MCF 10A (cell line): Measurements from ENCODE around the gene GATC. TPM values are rescaled to one million over a fixed set of nuclear protein-coding genes. Genes with fewer than 3 reads are reported as not detected.
"Not testable (repeated sequence)": the region's sequence is repeated elsewhere in the genome, so short reads cannot be mapped to it uniquely, and the experiment has no call there.

ENCODE experiments used
- BruUV-seq: library from RNA; stranded (reverse); fragments of 400-500 nt; replicated peaks from 2 replicates; lab custom pipeline; 2021; lab: Mats Ljungman, UMichigan
- CTCF ChIA-PET: fragments of 300-600 bp; sonication (Branson Sonifier 250); formaldehyde crosslinking; extraction: SDS; loops from one replicate; lab custom pipeline; 2021; ENCODE audit warnings: antibody characterized with exemption, inconsistent platforms; lab: Yijun Ruan, JAX
- POLR2A ChIA-PET: fragments of 300-600, 350-650 bp; sonication (Branson Sonifier 250); formaldehyde crosslinking; extraction: SDS; loops from one replicate; lab custom pipeline; 2020; ENCODE audit warnings: antibody characterized with exemption, inconsistent platforms; lab: Yijun Ruan, JAX
- DNase-seq: peaks from one replicate; pipeline ENCODE4 v3.0.0-alpha.2; 2018; ENCODE audit not compliant: unreplicated experiment
- H3K27ac Mint-ChIP-seq: one replicate; pipeline ENCODE4 v1.8.0; 2022; ENCODE audit warnings: mild to moderate bottlenecking, low read depth, mixed read lengths; ENCODE audit not compliant: unreplicated experiment
- H3K27me3 Mint-ChIP-seq: one replicate; pipeline ENCODE4 v1.8.0; 2022; ENCODE audit warnings: mixed read lengths; ENCODE audit not compliant: insufficient read depth, unreplicated experiment
- H3K36me3 Mint-ChIP-seq: one replicate; pipeline ENCODE4 v1.8.0; 2022; ENCODE audit warnings: mild to moderate bottlenecking, moderate library complexity, mixed read lengths; ENCODE audit not compliant: insufficient read depth, unreplicated experiment
- H3K4me1 Mint-ChIP-seq: one replicate; pipeline ENCODE4 v1.8.0; 2022; ENCODE audit warnings: mixed read lengths; ENCODE audit not compliant: insufficient read depth, unreplicated experiment
- H3K4me3 Mint-ChIP-seq: one replicate; pipeline ENCODE4 v1.8.0; 2022; ENCODE audit warnings: mild to moderate bottlenecking, moderate library complexity, mixed read lengths; ENCODE audit not compliant: unreplicated experiment
- H3K9me3 Mint-ChIP-seq: one replicate; pipeline ENCODE4 v1.8.0; 2022; ENCODE audit warnings: mixed read lengths; ENCODE audit not compliant: unreplicated experiment
- intact Hi-C: fragments of 100-400 bp; cut with micrococcal nuclease; formaldehyde crosslinking; loops from 2 replicates; pipeline ENCODE4 v1.14.1; 2022
- total RNA-seq: library from RNA; stranded (reverse); gene quantifications from 2 replicates; pipeline ENCODE4 v1.2.3, GENCODE V29; 2022
- TF ChIP-seq, protein P1 (sequence below): fragments of 200-600 bp; IDR thresholded peaks from one replicate; pipeline ENCODE4 v1.8.0; 2022; ENCODE audit warnings: antibody characterized with exemption, mild to moderate bottlenecking; ENCODE audit not compliant: unreplicated experiment

Gene GATC
- total RNA-seq, 1 experiment from 2014 or later: 32.1 TPM

- Mint-ChIP-seq H3K27ac (peak overlapping the region; percentile 98), H3K4me3 (peak overlapping the region; percentile 100), H3K27me3 (no peaks in the 10 kb centered on the region), H3K36me3 (peaks cover 65% of the 10 kb centered on the region), H3K4me1 (peaks cover 7% of the 10 kb centered on the region), H3K9me3 (no peaks in the 10 kb centered on the region)
- TF ChIP-seq, protein P1, sequence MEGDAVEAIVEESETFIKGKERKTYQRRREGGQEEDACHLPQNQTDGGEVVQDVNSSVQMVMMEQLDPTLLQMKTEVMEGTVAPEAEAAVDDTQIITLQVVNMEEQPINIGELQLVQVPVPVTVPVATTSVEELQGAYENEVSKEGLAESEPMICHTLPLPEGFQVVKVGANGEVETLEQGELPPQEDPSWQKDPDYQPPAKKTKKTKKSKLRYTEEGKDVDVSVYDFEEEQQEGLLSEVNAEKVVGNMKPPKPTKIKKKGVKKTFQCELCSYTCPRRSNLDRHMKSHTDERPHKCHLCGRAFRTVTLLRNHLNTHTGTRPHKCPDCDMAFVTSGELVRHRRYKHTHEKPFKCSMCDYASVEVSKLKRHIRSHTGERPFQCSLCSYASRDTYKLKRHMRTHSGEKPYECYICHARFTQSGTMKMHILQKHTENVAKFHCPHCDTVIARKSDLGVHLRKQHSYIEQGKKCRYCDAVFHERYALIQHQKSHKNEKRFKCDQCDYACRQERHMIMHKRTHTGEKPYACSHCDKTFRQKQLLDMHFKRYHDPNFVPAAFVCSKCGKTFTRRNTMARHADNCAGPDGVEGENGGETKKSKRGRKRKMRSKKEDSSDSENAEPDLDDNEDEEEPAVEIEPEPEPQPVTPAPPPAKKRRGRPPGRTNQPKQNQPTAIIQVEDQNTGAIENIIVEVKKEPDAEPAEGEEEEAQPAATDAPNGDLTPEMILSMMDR: no peak
- no TSS peak for BruUV-seq
- DNase-seq: no peak
- ChIA-PET POLR2A (interaction anchor here (0.7 to 4.1 kb wide), 14 partner anchors 15 to 1711 kb away, joined by 3 to 32 read pairs (median 3); partner anchors contain the start of genes POP5, RNU4-2, RPLP0 and SRSF9), CTCF (interaction anchor here (1.5 to 3.2 kb wide), 2 partner anchors 12 to 22 kb away, joined by 4 to 20 read pairs; no protein-coding TSS in a partner anchor)
- intact Hi-C loops: no loop called here
These were observed 1.6 kb upstream of the GATC start for GRCh38 chr12:120444676-120445075.

GRCh38 chr12:120446844-120447178 is 567 bp downstream of the GATC start:
- intact Hi-C loops, DNase-seq, H3K9me3 Mint-ChIP-seq, H3K27me3 Mint-ChIP-seq, H3K4me1 Mint-ChIP-seq: not testable (repeated sequence)
- Mint-ChIP-seq H3K27ac (peak overlapping the region; percentile 98), H3K4me3 (peak overlapping the region; percentile 100), H3K36me3 (peaks cover 60% of the 10 kb centered on the region)
- ChIA-PET POLR2A (interaction anchor here (0.7 to 4.1 kb wide), 8 partner anchors 9 to 88 kb away, joined by 3 to 32 read pairs (median 6); partner anchors contain the start of genes COX6A1, DYNLL1 and SRSF9), CTCF (interaction anchor here (0.6 to 4.7 kb wide), 6 partner anchors 17 to 90 kb away, joined by 3 to 22 read pairs (median 5); partner anchors contain the start of gene SRSF9)
- BruUV-seq: TSS peak; percentile 73

DNA sequence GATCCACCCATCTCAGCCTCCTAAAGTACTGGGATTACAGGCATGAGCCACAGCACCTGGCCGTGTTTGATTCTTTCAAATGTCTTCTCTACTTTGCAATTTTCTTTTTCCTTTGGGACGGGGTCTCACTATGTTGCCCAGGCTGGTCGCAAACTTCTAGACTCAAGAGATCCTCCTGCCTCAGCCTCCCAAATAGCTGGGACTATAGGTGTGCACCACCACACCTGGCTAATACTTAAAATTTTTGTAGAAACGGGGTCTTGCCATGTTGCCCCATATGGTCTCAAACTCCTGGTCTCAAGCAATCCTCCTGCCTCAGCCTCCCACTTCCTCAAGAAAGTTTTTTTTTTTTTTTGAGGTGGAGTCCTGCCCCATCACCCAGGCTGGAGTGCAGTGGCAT is 1.7 kb downstream of the GATC start:
- Mint-ChIP-seq H3K27me3 (no peaks in the 10 kb centered on the region), H3K4me1 (peaks cover 7% of the 10 kb centered on the region), H3K36me3 (peaks cover 64% of the 10 kb centered on the region), H3K27ac (peak overlapping the region; percentile 90), H3K4me3 (peak overlapping the region; percentile 100), H3K9me3 (no peaks in the 10 kb centered on the region)
- intact Hi-C loops: no loop called here
- POLR2A ChIA-PET: interaction anchor here (0.7 to 4.1 kb wide), 6 partner anchors 9 to 257 kb away, joined by 3 to 32 read pairs (median 6); partner anchors contain the start of gene SRSF9
- no peak for DNase-seq
- TF ChIP-seq, protein P1: no peak
- CTCF ChIA-PET: interaction anchor here (0.6 to 4.7 kb wide), 11 partner anchors 19 to 793 kb away, joined by 3 to 22 read pairs (median 4); partner anchors contain the start of gene SRSF9
- no TSS peak for BruUV-seq

DNA sequence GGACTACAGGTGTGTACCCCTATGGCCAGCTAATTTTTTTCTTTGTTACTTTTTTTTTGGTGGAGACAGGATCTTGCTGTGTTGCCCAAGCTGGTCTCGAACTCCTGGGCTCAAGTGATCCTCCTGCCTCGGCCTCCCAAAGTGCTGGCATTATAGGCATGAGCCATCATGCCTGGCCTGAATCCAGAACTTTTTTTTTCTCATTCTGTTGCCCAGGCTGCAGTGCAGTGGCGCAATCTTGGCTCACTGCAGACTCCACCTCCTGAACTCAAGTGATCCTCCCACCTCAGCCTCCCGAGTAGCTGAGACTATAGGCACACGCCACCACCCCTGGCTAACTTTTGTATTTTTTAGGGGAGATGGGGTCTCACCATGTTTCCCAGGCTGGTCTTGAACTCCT is 6.3 kb downstream of the GATC start:
- H3K4me1 Mint-ChIP-seq, H3K27ac Mint-ChIP-seq, H3K4me3 Mint-ChIP-seq, intact Hi-C loops, H3K9me3 Mint-ChIP-seq, H3K27me3 Mint-ChIP-seq, BruUV-seq: not testable (repeated sequence)
- CTCF ChIA-PET: interaction anchor here (0.6 to 2.6 kb wide), 10 partner anchors 10 to 130 kb away, joined by 3 to 13 read pairs (median 6); partner anchors contain the start of gene SRSF9
- POLR2A ChIA-PET: interaction anchor here (0.7 to 2.0 kb wide), 4 partner anchors 14 to 663 kb away, joined by 3 to 6 read pairs (median 4); partner anchors contain the start of gene COX6A1
- peak; percentile 68 for DNase-seq
- peaks cover 83% of the 10 kb centered on the region for H3K36me3 Mint-ChIP-seq
